Uterus (tissue), 2 donors: ENCODE data around the gene IGFBP3.

Experiments
- POLR2A ChIP-seq, 2 donors: fragments of 450-650 bp; IDR thresholded peaks; one replicate each; pipeline ENCODE4 v1.6.1; 2016; ENCODE audit warnings: antibody characterized with exemption in 2 of 2, mild to moderate bottlenecking in 1 of 2, moderate library complexity in 1 of 2
- TF ChIP-seq, protein P1 (sequence below), 4 experiments: fragments of 200-600 bp in 2 of 4; fragments of 450-650 bp in 2 of 4; sonication (generic) in 2 of 4; IDR thresholded peaks; one replicate each; pipeline ENCODE4 v1.5.1; 2016 to 2019; ENCODE audit warnings: antibody characterized with exemption in 4 of 4, mild to moderate bottlenecking in 2 of 4, moderate library complexity in 1 of 4

- TF ChIP-seq, protein P1, sequence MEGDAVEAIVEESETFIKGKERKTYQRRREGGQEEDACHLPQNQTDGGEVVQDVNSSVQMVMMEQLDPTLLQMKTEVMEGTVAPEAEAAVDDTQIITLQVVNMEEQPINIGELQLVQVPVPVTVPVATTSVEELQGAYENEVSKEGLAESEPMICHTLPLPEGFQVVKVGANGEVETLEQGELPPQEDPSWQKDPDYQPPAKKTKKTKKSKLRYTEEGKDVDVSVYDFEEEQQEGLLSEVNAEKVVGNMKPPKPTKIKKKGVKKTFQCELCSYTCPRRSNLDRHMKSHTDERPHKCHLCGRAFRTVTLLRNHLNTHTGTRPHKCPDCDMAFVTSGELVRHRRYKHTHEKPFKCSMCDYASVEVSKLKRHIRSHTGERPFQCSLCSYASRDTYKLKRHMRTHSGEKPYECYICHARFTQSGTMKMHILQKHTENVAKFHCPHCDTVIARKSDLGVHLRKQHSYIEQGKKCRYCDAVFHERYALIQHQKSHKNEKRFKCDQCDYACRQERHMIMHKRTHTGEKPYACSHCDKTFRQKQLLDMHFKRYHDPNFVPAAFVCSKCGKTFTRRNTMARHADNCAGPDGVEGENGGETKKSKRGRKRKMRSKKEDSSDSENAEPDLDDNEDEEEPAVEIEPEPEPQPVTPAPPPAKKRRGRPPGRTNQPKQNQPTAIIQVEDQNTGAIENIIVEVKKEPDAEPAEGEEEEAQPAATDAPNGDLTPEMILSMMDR (IDR thresholded peaks at IDR 0.05), result no peak
- TF ChIP-seq POLR2A (IDR thresholded peaks at IDR 0.05), result no peak
Measured at GRCh38 chr7:45962861-45963260, 41.8 kb upstream of the IGFBP3 start.
